ENCODE results near the gene PLCB1.

The PLCB1 gene

GRCh38 chr20:8917084-8917483, 785.0 kb downstream of the PLCB1 start:
- no peak for DNase-seq

- DNase-seq, result no peak
Observed at GRCh38 chr20:8918145-8918544, 786.1 kb downstream of the PLCB1 start.

- no peak for DNase-seq
Observed at GRCh38 chr20:8924539-8924938, 792.5 kb downstream of the PLCB1 start.

- no peak for DNase-seq
Observed at GRCh38 chr20:8930726-8931125, 798.7 kb downstream of the PLCB1 start.

GRCh38 chr20:8932192-8933165, 800.4 kb downstream of the PLCB1 start:
- DNase-seq, result no peak

GRCh38 chr20:8933381-8933807, 801.3 kb downstream of the PLCB1 start:
- DNase-seq, result no peak

GRCh38 chr20:8934362-8934761, 802.3 kb downstream of the PLCB1 start:
- no peak for DNase-seq

Measured in NCI-H510A treated with DMSO at 0.1 percent for 48 hours (cell line).